Measurements from ENCODE around the gene GPC5. TPM values are rescaled to one million over a fixed set of nuclear protein-coding genes. Genes with fewer than 3 reads are reported as not detected.

GPC5 gene
- total and polyA plus RNA-seq, 9 donors, result 0.10 to 1.5 (median 0.38) TPM

GRCh38 chr13:91544723-91545122 is 146.3 kb downstream of the GPC5 start:
- DNase-seq, result no peak
- no peaks in the 10 kb centered on the region for H3K27me3 ChIP-seq
- TF ChIP-seq EP300 (IDR thresholded peaks at IDR 0.05) (no peak), CTCF (IDR thresholded peaks at IDR 0.05) (no peak), POLR2A (IDR thresholded peaks at IDR 0.05) (no peak)
- no peak overlapping the region for H3K27ac ChIP-seq
- 18 to 26% (median 21%) methylated on average over 3 of the region's 3 CpGs for WGBS, 3 donors
- no peaks in the 10 kb centered on the region for H3K9me3 ChIP-seq
- no peaks in the 10 kb centered on the region for H3K36me3 ChIP-seq
- H3K4me3 ChIP-seq, result no peak overlapping the region
- H3K4me1 ChIP-seq (ENCODE audit: insufficient read depth), result no peaks in the 10 kb centered on the region
- intact Hi-C loops (cut with DNase I), result no loop called here

- Histone ChIP-seq H3K27ac (no peak overlapping the region), H3K36me3 (no peaks in the 10 kb centered on the region), H3K4me3 (no peak overlapping the region), H3K9me3 (no peaks in the 10 kb centered on the region), H3K27me3 (no peaks in the 10 kb centered on the region), H3K4me1 (ENCODE audit: insufficient read depth) (no peaks in the 10 kb centered on the region)
- no peak for DNase-seq
- intact Hi-C loops (cut with DNase I), result no loop called here
- TF ChIP-seq POLR2A (IDR thresholded peaks at IDR 0.05), result no peak
- 80 to 91% (median 80%) methylated on average over 2 of the region's 2 CpGs for WGBS, 3 donors
Observed at GRCh38 chr13:91546900-91547299, 148.5 kb downstream of the GPC5 start.

DNA sequence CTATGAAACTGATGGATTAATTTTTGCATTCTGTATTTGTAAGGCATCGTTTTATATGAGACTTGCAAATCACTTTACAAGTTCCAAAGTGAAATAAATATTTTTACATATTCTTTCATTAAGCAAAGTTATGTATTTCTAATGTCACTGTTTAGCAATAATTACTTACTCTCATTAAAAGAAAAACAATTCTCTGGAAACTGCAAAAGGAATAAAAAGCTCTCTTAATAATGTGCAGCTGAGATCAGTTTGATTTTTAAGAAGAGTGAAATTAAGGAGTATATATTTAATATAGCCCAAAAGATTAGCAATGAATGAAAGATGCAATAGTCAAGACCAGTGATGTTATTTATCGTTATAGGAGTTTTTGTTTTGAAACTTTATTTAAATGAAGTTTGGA is 155.2 kb downstream of the GPC5 start:
- no peaks in the 10 kb centered on the region for H3K36me3 ChIP-seq
- H3K4me1 ChIP-seq (ENCODE audit: insufficient read depth), result no peaks in the 10 kb centered on the region
- no peak for DNase-seq
- H3K9me3 ChIP-seq, result no peaks in the 10 kb centered on the region
- no peaks in the 10 kb centered on the region for H3K27me3 ChIP-seq
- no peak overlapping the region for H3K4me3 ChIP-seq
- TF ChIP-seq CTCF (IDR thresholded peaks at IDR 0.05) (no peak), EP300 (IDR thresholded peaks at IDR 0.05) (no peak), POLR2A (IDR thresholded peaks at IDR 0.05) (no peak)
- no peak overlapping the region for H3K27ac ChIP-seq
- WGBS, 3 donors, result 48 to 73% (median 54%) methylated on average over 2 of the region's 2 CpGs
- intact Hi-C loops (cut with DNase I), result loop anchor here in 1 of 4 donors (5.0 kb wide), 1 partner anchor 1429 kb away; no protein-coding TSS in a partner anchor

GRCh38 chr13:91554101-91554500 is 155.7 kb downstream of the GPC5 start:
- no peak overlapping the region for H3K4me3 ChIP-seq
- intact Hi-C loops (cut with DNase I), result loop anchor here in 1 of 4 donors (5.0 kb wide), 1 partner anchor 1428 kb away; no protein-coding TSS in a partner anchor
- no peak overlapping the region for H3K27ac ChIP-seq
- no peaks in the 10 kb centered on the region for H3K27me3 ChIP-seq
- DNase-seq, result no peak
- WGBS, 3 donors, result 56 to 64% (median 60%) methylated on average over 1 of the region's 1 CpG
- no peak for TF ChIP-seq POLR2A (IDR thresholded peaks at IDR 0.05)
- TF ChIP-seq EP300 (IDR thresholded peaks at IDR 0.05), result no peak
- no peak for TF ChIP-seq CTCF (IDR thresholded peaks at IDR 0.05)
- no peaks in the 10 kb centered on the region for H3K4me1 ChIP-seq (ENCODE audit: insufficient read depth)
- H3K36me3 ChIP-seq, result no peaks in the 10 kb centered on the region
- no peaks in the 10 kb centered on the region for H3K9me3 ChIP-seq

DNA sequence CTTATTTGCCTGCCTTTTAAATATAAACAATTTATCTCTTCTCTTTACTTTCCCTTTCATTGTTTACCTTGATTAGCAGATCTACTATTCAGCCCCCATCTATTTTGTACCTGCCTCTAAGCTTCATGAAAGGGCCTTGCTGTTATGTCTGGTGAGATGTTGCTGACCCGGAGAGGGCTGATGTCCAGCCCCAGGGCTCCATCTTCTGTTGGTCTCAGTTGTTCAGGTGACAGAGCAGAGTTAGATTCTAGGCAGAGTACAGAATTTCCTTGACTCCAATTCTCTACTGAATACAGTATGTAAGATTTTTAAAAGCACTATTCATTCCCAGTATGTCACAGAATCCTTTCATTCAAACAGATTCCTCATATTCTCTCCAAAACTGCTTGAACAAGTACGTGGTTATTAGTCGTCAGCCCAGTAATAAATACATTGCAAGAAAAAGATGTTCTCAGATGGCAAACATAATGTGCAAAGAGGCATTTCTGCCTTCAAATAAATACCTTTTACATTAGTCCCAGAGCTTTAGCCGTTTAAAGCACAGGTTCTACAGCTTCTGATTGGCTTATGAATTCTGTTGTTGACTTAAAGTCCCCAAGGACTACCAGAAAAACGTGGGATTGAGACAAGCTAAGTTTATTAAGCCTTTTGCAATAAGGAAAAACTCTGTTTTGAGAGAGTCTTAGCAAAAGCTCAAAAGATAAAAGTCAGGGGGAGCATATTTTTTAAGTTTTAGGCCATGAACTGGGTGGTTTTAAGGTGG is 159.1 kb downstream of the GPC5 start:
- WGBS, 3 donors, result 36 to 49% (median 48%) methylated on average over 5 of the region's 5 CpGs
- no peaks in the 10 kb centered on the region for H3K9me3 ChIP-seq
- H3K4me3 ChIP-seq, result no peak overlapping the region
- DNase-seq, result no peak
- H3K27me3 ChIP-seq, result no peaks in the 10 kb centered on the region
- no peaks in the 10 kb centered on the region for H3K4me1 ChIP-seq (ENCODE audit: insufficient read depth)
- intact Hi-C loops (cut with DNase I), result no loop called here
- no peak for TF ChIP-seq CTCF (IDR thresholded peaks at IDR 0.05)
- TF ChIP-seq POLR2A (IDR thresholded peaks at IDR 0.05), result no peak
- TF ChIP-seq EP300 (IDR thresholded peaks at IDR 0.05), result no peak
- no peak overlapping the region for H3K27ac ChIP-seq
- no peaks in the 10 kb centered on the region for H3K36me3 ChIP-seq

Measured in ovary (tissue), 9 donors.